ENCODE data around the gene USP37. TPM values are rescaled to one million over a fixed set of nuclear protein-coding genes. Genes with fewer than 3 reads are reported as not detected.

Gene USP37
- polyA plus RNA-seq, 1 of the 3 experiments (the other 2 are of a cell fraction), result 0.95 TPM

DNA sequence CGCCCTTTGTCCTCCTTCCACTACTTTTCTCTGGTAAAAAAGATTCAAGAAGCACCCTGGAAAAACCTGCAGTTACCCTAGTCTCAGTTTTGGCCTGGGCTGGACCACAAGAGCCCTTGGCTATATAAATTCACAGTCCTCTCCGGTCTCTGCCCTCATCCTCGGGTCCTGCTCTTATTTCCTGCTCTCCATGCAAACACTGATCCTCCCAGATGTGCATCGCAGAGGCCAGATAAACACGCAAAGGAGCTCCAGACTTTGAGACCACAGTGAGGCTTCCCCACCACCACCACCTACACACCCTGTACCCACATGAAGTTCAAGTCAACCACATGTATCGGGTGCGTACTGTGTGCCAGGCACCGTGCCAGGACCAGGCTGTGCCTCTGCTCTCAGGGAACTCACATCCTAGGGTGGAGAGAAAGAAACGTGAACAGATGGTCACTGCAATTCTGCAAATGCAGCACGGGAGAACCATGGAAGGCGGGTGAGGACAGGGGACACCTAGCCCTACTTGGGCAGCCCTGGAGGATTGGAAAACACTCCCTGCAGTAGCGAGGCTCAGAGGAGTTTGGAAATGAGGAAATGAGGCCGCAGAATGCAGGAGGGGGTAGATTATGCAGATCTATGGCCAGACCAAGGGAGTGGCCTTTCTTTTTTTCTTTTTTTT, 161.1 kb downstream of the USP37 start:
- Histone ChIP-seq H3K27me3 (ENCODE audit: insufficient read depth) (no peaks in the 10 kb centered on the region), H3K9ac (peak overlapping the region; percentile 63), H3K9me2 (no peaks in the 10 kb centered on the region), H4K20me1 (ENCODE audit: insufficient read depth) (no peaks in the 10 kb centered on the region), H3K36me3 (replicated peaks in 1 of 2; ENCODE audit: control insufficient read depth in 1 of 2, insufficient read depth in 2 of 2, low read length in 1 of 2) (peaks cover 0 to 26% of the 10 kb centered on the region in 2 experiments), H3K4me3 (ENCODE audit: low read depth in 2 of 2, low read length in 1 of 2) (peak overlapping the region; percentile 48 to 58), H3K27ac (ENCODE audit: low read depth in 2 of 2, low read length in 1 of 2) (peak overlapping the region; percentile 71 to 93), H3K4me1 (ENCODE audit: control insufficient read depth in 1 of 2, insufficient read depth in 2 of 2, low read depth in 1 of 2, low read length in 1 of 2) (peaks cover 8 to 17% of the 10 kb centered on the region in 2 experiments; a peak in 2 of 4 replicates), H3K79me2 (ENCODE audit: insufficient read depth) (0 out of 2 replicates have a peak, but pooled peaks cover 9% of the 10 kb centered on the region), H3F3A (replicated peaks; ENCODE audit: insufficient read depth) (peaks cover 15% of the 10 kb centered on the region), H2AFZ (ENCODE audit: low read depth) (peak overlapping the region; percentile 85; the same call in 1 of the 2 replicates), H3K4me2 (peak overlapping the region; percentile 93), H3K9me3 (no peaks in the 10 kb centered on the region)
- DNase-seq, result peak; percentile 64
- CTCF ChIA-PET, result interaction anchor here (0.8 to 3.1 kb wide), 8 partner anchors 11 to 239 kb away, joined by 3 to 18 read pairs (median 4); no protein-coding TSS in a partner anchor
- 36% methylated on average over 13 of the region's 13 CpGs for WGBS (ENCODE audit: low lambda C conversion rate)
- POLR2A ChIA-PET, result interaction anchor here (0.6 to 1.2 kb wide), 4 partner anchors 10 to 265 kb away, joined by 3 to 4 read pairs (median 3); partner anchors contain the start of genes PLCD4, RNF25 and STK36
- TF ChIP-seq RXRA (IDR thresholded peaks at IDR 0.05; ENCODE audit: borderline replicate concordance, low read depth), result no peak
- 0 out of 2 replicates have a peak, but pooled peaks have one; percentile 14 for TF ChIP-seq FOXJ3 (CRISPR knock-in tag; IDR thresholded peaks at IDR 0.05)
- TF ChIP-seq FOXM1 (IDR thresholded peaks at IDR 0.05; ENCODE audit: low read depth), result no peak
- TF ChIP-seq TAF1 (IDR thresholded peaks at IDR 0.05; ENCODE audit: borderline replicate concordance, low read depth, low read length), result 0 out of 2 replicates have a peak, but pooled peaks have one; percentile 20

DNA sequence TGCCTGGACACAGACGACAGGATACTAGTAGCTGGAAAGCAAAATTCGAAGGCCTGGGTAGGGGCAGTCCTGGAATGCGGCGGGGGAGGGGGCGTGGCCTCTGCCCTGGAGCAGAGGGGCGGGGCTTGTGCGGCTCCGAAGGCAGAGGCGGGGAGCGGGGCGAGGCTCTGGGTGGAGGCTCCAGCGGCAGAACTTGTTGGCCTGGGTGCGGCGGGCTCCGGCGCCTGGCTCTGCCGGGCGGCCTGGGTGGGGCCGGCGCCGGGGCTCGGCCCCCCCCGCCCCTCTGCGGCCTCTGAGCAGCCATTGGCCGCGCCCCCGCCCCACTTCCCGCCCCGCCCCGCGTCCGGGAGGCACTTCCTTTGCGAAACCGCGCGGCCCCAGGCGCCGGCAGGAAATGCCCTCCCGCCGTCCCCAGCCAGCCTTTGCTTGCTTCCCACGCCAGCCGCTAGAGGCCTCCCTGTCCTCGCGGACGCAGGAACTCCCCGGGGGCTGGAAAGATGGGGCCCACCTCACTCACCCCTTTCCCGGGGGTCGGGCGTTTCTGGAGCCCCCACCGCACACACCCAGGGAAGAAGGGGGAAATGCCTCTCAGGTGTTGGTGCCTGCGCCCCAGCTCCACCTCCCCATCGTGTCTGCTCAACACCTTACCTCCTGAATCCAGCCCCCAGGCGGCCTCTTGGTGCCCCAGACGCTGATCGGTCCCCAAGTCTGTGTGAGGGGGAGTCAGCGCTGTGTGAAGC, 161.8 kb downstream of the USP37 start:
- Histone ChIP-seq H3K79me2 (ENCODE audit: insufficient read depth) (peaks cover 15% of the 10 kb centered on the region), H3K4me3 (ENCODE audit: low read depth in 2 of 2, low read length in 1 of 2) (peak overlapping the region; percentile 48 to 58), H3K9me3 (no peaks in the 10 kb centered on the region), H3K27ac (ENCODE audit: low read depth in 2 of 2, low read length in 1 of 2) (peak overlapping the region; percentile 71 to 93), H3K9ac (peak overlapping the region; percentile 63), H2AFZ (ENCODE audit: low read depth) (peak overlapping the region; percentile 85; the same call in 1 of the 2 replicates), H3K27me3 (ENCODE audit: insufficient read depth) (no peaks in the 10 kb centered on the region), H3F3A (replicated peaks; ENCODE audit: insufficient read depth) (peaks cover 15% of the 10 kb centered on the region), H3K9me2 (no peaks in the 10 kb centered on the region), H3K36me3 (replicated peaks in 1 of 2; ENCODE audit: control insufficient read depth in 1 of 2, insufficient read depth in 2 of 2, low read length in 1 of 2) (peaks cover 0 to 33% of the 10 kb centered on the region in 2 experiments), H4K20me1 (ENCODE audit: insufficient read depth) (peaks cover 1% of the 10 kb centered on the region; the same call in 1 of the 2 replicates), H3K4me1 (ENCODE audit: control insufficient read depth in 1 of 2, insufficient read depth in 2 of 2, low read depth in 1 of 2, low read length in 1 of 2) (peaks cover 10 to 20% of the 10 kb centered on the region in 2 experiments; a peak in 2 of 4 replicates), H3K4me2 (peak overlapping the region; percentile 93)
- peak; percentile 97 for DNase-seq
- POLR2A ChIA-PET, result interaction anchor here (1.0 to 1.2 kb wide), 2 partner anchors 9 to 266 kb away, joined by 3 read pairs; partner anchors contain the start of genes RNF25 and STK36
- CTCF ChIA-PET, result interaction anchor here (0.8 to 3.1 kb wide), 11 partner anchors 10 to 293 kb away, joined by 3 to 18 read pairs (median 3); no protein-coding TSS in a partner anchor
- WGBS (ENCODE audit: low lambda C conversion rate), result 6% methylated on average over 19 of the region's 56 CpGs
- TF ChIP-seq MEF2A (IDR thresholded peaks at IDR 0.05; ENCODE audit: borderline replicate concordance, low read depth) (no peak), JUND (IDR thresholded peaks at IDR 0.05) (peak; percentile 34), EZH2phosphoT487 (IDR thresholded peaks at IDR 0.05; ENCODE audit: borderline replicate concordance, low read depth) (no peak), TEAD4 (IDR thresholded peaks at IDR 0.05; ENCODE audit: borderline replicate concordance, insufficient read depth) (peak; percentile 70; the same call in 1 of the 2 replicates), GABPA (IDR thresholded peaks at IDR 0.05; ENCODE audit: low read depth) (peak; percentile 76), GATA2 (CRISPR knock-in tag; IDR thresholded peaks at IDR 0.05) (no peak), EP300 (IDR thresholded peaks at IDR 0.05; ENCODE audit: borderline replicate concordance in 1 of 2, low read depth in 1 of 2, low read length in 1 of 2) (no peak; a peak in 1 of 4 replicates), TAF1 (IDR thresholded peaks at IDR 0.05; ENCODE audit: borderline replicate concordance, low read depth, low read length) (no peak), FOXM1 (IDR thresholded peaks at IDR 0.05; ENCODE audit: low read depth) (no peak), NRF1 (IDR thresholded peaks at IDR 0.05; ENCODE audit: low read depth, low read length) (no peak)
- TF ChIP-seq, protein P1, sequence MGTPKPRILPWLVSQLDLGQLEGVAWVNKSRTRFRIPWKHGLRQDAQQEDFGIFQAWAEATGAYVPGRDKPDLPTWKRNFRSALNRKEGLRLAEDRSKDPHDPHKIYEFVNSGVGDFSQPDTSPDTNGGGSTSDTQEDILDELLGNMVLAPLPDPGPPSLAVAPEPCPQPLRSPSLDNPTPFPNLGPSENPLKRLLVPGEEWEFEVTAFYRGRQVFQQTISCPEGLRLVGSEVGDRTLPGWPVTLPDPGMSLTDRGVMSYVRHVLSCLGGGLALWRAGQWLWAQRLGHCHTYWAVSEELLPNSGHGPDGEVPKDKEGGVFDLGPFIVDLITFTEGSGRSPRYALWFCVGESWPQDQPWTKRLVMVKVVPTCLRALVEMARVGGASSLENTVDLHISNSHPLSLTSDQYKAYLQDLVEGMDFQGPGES (IDR thresholded peaks at IDR 0.05; ENCODE audit: low read depth, low read length), result no peak
- TF ChIP-seq, protein P2, sequence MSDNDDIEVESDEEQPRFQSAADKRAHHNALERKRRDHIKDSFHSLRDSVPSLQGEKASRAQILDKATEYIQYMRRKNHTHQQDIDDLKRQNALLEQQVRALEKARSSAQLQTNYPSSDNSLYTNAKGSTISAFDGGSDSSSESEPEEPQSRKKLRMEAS (IDR thresholded peaks at IDR 0.05; ENCODE audit: low read depth), result peak; percentile 59; the same call in 1 of the 2 replicates
- TF ChIP-seq, protein P3, sequence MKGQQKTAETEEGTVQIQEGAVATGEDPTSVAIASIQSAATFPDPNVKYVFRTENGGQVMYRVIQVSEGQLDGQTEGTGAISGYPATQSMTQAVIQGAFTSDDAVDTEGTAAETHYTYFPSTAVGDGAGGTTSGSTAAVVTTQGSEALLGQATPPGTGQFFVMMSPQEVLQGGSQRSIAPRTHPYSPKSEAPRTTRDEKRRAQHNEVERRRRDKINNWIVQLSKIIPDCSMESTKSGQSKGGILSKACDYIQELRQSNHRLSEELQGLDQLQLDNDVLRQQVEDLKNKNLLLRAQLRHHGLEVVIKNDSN (IDR thresholded peaks at IDR 0.05; ENCODE audit: borderline replicate concordance, low read depth), result no peak
- TF ChIP-seq, protein P4, sequence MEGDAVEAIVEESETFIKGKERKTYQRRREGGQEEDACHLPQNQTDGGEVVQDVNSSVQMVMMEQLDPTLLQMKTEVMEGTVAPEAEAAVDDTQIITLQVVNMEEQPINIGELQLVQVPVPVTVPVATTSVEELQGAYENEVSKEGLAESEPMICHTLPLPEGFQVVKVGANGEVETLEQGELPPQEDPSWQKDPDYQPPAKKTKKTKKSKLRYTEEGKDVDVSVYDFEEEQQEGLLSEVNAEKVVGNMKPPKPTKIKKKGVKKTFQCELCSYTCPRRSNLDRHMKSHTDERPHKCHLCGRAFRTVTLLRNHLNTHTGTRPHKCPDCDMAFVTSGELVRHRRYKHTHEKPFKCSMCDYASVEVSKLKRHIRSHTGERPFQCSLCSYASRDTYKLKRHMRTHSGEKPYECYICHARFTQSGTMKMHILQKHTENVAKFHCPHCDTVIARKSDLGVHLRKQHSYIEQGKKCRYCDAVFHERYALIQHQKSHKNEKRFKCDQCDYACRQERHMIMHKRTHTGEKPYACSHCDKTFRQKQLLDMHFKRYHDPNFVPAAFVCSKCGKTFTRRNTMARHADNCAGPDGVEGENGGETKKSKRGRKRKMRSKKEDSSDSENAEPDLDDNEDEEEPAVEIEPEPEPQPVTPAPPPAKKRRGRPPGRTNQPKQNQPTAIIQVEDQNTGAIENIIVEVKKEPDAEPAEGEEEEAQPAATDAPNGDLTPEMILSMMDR (IDR thresholded peaks at IDR 0.05), result peak; percentile 78
- TF ChIP-seq, protein P5, sequence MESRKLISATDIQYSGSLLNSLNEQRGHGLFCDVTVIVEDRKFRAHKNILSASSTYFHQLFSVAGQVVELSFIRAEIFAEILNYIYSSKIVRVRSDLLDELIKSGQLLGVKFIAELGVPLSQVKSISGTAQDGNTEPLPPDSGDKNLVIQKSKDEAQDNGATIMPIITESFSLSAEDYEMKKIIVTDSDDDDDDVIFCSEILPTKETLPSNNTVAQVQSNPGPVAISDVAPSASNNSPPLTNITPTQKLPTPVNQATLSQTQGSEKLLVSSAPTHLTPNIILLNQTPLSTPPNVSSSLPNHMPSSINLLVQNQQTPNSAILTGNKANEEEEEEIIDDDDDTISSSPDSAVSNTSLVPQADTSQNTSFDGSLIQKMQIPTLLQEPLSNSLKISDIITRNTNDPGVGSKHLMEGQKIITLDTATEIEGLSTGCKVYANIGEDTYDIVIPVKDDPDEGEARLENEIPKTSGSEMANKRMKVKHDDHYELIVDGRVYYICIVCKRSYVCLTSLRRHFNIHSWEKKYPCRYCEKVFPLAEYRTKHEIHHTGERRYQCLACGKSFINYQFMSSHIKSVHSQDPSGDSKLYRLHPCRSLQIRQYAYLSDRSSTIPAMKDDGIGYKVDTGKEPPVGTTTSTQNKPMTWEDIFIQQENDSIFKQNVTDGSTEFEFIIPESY (IDR thresholded peaks at IDR 0.05; ENCODE audit: borderline replicate concordance, low read depth), result peak; percentile 28
